CD4-positive, alpha-beta T cell (primary cell): ENCODE data around the gene ANKRD44. TPM values are rescaled to one million over a fixed set of nuclear protein-coding genes. Genes with fewer than 3 reads are reported as not detected.

Source experiments
- ATAC-seq: fragments of 200-7000 bp; cut with Tn5 transposase; one replicate; pipeline ENCODE4 v1.10.0; 2022; ENCODE audit warnings: mild to moderate bottlenecking; ENCODE audit not compliant: poor library complexity
- CTCF ChIA-PET: fragments of 350-600 bp; sonication (Branson Sonifier 250); formaldehyde crosslinking; loops from one replicate; lab custom pipeline; 2021; ENCODE audit warnings: antibody characterized with exemption, inconsistent platforms; lab: Charles Lee
- POLR2A ChIA-PET: fragments of 350-600 bp; sonication (Branson Sonifier 250); formaldehyde crosslinking; loops from one replicate; lab custom pipeline; 2021; ENCODE audit warnings: antibody characterized with exemption, inconsistent platforms; lab: Charles Lee
- DNase-seq, 14 experiments: peaks; one replicate each; pipeline ENCODE4 v3.0.0-alpha.2; 2013 to 2020; ENCODE audit warnings: mixed read lengths in 2 of 14
- H3K27ac ChIP-seq, 2 donors: one replicate each; pipeline versions ENCODE4 v1.5.1 to v1.7.0; 2013; ENCODE audit warnings: low read length in 2 of 2, low read depth in 1 of 2, mild to moderate bottlenecking in 1 of 2
- H3K27me3 ChIP-seq, 2 experiments: 1 replicate in 1 of 2; 2 replicates in 1 of 2; pipeline versions ENCODE4 v1.6.1 to v1.7.0; 2013; ENCODE audit warnings: low read length in 2 of 2, control low read depth in 1 of 2, mild to moderate bottlenecking in 1 of 2, moderate library complexity in 1 of 2; ENCODE audit not compliant: insufficient read depth in 2 of 2, control insufficient read depth in 1 of 2
- H3K36me3 ChIP-seq: one replicate; pipeline ENCODE4 v1.6.1; 2013; ENCODE audit warnings: low read length, control low read depth; ENCODE audit not compliant: insufficient read depth
- H3K4me1 ChIP-seq: one replicate; pipeline ENCODE4 v1.6.1; 2013; ENCODE audit warnings: low read length, control low read depth; ENCODE audit not compliant: insufficient read depth
- H3K4me3 ChIP-seq: one replicate; pipeline ENCODE4 v1.5.1; 2013; ENCODE audit warnings: mild to moderate bottlenecking, low read length, moderate library complexity
- H3K9me3 ChIP-seq, 2 experiments: 1 replicate in 1 of 2; 2 replicates in 1 of 2; pipeline versions ENCODE4 v1.6.1 to v1.7.0; 2013; ENCODE audit warnings: low read length in 2 of 2, mild to moderate bottlenecking in 2 of 2, control low read depth in 1 of 2, moderate library complexity in 1 of 2; ENCODE audit not compliant: control insufficient read depth in 1 of 2, insufficient read depth in 1 of 2
- H3K27ac Mint-ChIP-seq: one replicate; pipeline ENCODE4 v1.8.0; 2020; ENCODE audit warnings: mixed read lengths
- H3K27me3 Mint-ChIP-seq: one replicate; pipeline ENCODE4 v1.8.0; 2021; ENCODE audit warnings: mixed read lengths
- H3K36me3 Mint-ChIP-seq: one replicate; pipeline ENCODE4 v1.8.0; 2021; ENCODE audit warnings: low read depth, mixed read lengths
- H3K4me1 Mint-ChIP-seq: one replicate; pipeline ENCODE4 v1.8.0; 2021; ENCODE audit warnings: low read depth, mixed read lengths
- H3K4me3 Mint-ChIP-seq: one replicate; pipeline ENCODE4 v1.8.0; 2020; ENCODE audit warnings: mild to moderate bottlenecking, mixed read lengths
- H3K9me3 Mint-ChIP-seq: one replicate; pipeline ENCODE4 v1.8.0; 2020; ENCODE audit warnings: mixed read lengths
- intact Hi-C, 2 experiments: fragments of 100-400 bp; cut with DNase I in 1 of 2; cut with micrococcal nuclease in 1 of 2; formaldehyde crosslinking; loops; one replicate each; pipeline versions ENCODE4 v1.15.1 to v1.9.0; 2023 to 2025; cut with DNase I, micrococcal nuclease
- total RNA-seq, 174 experiments: library from RNA in 2 of 174; stranded (reverse) in 2 of 174; gene quantifications; one replicate each; pipeline ENCODE4 v1.2.3 and lab custom pipeline; 2021 to 2026
- TF ChIP-seq, protein P1 (sequence below): fragments of 200-600 bp; IDR thresholded peaks from one replicate; pipeline ENCODE4 v1.8.0; 2022; ENCODE audit warnings: antibody characterized with exemption, mild to moderate bottlenecking

The ANKRD44 gene
- total RNA-seq, 2 experiments from 2014 or later: 170 to 186 TPM

DNA sequence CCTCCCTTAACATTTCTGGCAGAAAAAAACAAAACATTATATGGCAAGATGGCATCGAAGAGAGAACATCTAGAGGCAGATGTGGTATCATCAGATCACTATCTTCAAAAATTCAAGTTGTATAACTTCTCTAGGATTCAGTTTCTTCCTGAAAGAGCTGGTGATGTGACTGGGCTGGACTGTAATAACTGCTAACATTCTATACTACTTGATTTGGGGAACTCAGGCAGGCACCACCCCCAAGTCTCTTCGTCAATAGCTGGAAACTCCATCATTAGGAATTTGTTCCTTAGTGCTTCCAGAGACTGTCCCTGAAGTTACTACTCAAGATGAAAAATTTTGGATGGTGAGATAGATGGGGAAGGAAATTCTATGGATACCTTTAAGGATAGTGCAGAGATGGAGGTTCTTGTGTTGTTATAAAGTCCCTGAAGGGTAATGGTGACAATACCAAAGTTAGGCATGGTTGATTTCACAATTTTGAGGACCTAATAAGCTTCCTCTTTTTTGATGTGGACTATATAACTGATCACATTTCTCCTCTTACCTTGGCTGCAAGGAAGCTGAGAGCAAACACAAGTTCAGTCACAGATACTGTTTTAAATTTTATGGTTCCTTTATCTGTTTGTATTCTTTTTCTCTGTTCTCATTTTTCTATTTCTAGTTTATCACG, 324.9 kb downstream of the ANKRD44 start:
- peaks cover 57% of the 10 kb centered on the region for H3K36me3 Mint-ChIP-seq

DNA sequence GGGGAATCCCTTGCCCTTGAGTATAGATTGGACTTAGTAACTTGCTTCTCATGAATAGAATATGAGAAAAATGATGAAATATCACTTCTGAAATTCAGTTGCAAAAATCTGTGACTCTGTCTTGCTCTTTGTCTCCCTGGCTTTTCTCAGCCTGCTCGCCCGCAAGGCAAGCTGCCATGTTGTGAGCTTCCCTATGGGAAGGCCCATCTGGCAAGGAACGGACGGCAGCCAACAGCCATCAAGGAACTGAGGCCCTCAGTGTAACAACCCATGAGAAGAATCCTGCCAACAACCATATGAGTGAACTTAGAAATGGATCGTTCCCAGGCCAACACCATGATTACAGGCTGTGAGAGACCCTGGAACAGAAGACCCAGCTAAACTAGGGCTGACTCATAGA, 325.7 kb downstream of the ANKRD44 start:
- intact Hi-C loops: no loop called here
- no peaks in the 10 kb centered on the region for H3K9me3 ChIP-seq
- no peaks in the 10 kb centered on the region for H3K27me3 Mint-ChIP-seq
- POLR2A ChIA-PET: no interaction called here
- no peak overlapping the region for H3K4me3 Mint-ChIP-seq
- peaks cover 2% of the 10 kb centered on the region for H3K9me3 Mint-ChIP-seq
- TF ChIP-seq, protein P1, sequence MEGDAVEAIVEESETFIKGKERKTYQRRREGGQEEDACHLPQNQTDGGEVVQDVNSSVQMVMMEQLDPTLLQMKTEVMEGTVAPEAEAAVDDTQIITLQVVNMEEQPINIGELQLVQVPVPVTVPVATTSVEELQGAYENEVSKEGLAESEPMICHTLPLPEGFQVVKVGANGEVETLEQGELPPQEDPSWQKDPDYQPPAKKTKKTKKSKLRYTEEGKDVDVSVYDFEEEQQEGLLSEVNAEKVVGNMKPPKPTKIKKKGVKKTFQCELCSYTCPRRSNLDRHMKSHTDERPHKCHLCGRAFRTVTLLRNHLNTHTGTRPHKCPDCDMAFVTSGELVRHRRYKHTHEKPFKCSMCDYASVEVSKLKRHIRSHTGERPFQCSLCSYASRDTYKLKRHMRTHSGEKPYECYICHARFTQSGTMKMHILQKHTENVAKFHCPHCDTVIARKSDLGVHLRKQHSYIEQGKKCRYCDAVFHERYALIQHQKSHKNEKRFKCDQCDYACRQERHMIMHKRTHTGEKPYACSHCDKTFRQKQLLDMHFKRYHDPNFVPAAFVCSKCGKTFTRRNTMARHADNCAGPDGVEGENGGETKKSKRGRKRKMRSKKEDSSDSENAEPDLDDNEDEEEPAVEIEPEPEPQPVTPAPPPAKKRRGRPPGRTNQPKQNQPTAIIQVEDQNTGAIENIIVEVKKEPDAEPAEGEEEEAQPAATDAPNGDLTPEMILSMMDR: no peak
- no peak overlapping the region for H3K27ac ChIP-seq
- CTCF ChIA-PET: interaction anchor here (0.9 kb wide), 1 partner anchor 8 kb away, joined by 3 read pairs; no protein-coding TSS in a partner anchor
- peaks cover 3% of the 10 kb centered on the region for H3K36me3 ChIP-seq
- peak overlapping the region; percentile 18 for H3K27ac Mint-ChIP-seq
- DNase-seq (no peak), ATAC-seq (no peak)
- H3K4me3 ChIP-seq: no peak overlapping the region
- H3K4me1 ChIP-seq: peaks cover 3% of the 10 kb centered on the region
- H3K4me1 Mint-ChIP-seq: peaks cover 30% of the 10 kb centered on the region
- H3K36me3 Mint-ChIP-seq: peaks cover 50% of the 10 kb centered on the region
- H3K27me3 ChIP-seq: no peaks in the 10 kb centered on the region

More for the DNA sequence above, 324.9 kb downstream of the ANKRD44 start:
- ChIA-PET POLR2A (no interaction called here), CTCF (no interaction called here)
- Mint-ChIP-seq H3K27ac (peak overlapping the region; percentile 18), H3K9me3 (peaks cover 2% of the 10 kb centered on the region), H3K4me1 (peaks cover 37% of the 10 kb centered on the region), H3K4me3 (no peak overlapping the region), H3K27me3 (no peaks in the 10 kb centered on the region)
- H3K36me3 ChIP-seq: peaks cover 9% of the 10 kb centered on the region
- H3K27me3 ChIP-seq: no peaks in the 10 kb centered on the region
- peaks cover 7% of the 10 kb centered on the region for H3K4me1 ChIP-seq
- intact Hi-C loops: no loop called here
- no peak overlapping the region for H3K27ac ChIP-seq
- DNase-seq: peak in 1 of 14 experiments; percentile 19
- no peaks in the 10 kb centered on the region for H3K9me3 ChIP-seq
- TF ChIP-seq, protein P1: no peak
- ATAC-seq: no peak
- H3K4me3 ChIP-seq: no peak overlapping the region

DNA sequence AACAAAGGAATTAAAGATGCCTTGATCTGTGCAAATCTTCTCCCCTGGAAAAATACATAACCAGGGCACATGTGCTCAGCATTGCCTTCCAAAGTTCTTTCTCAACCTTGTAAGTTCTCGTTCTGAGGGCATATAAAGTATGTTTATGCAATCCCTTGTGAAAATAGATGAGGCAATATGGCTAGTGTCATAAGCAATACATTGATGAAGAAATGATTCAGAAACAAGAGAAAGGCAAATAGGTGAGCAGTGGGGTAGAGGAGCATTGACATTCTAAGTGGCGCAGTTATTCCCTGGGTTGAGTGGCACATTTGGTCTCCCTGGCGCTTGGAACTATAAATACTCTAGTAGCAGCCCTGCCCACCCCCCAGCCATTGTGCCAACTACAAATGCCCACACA, 326.6 kb downstream of the ANKRD44 start:
- Histone ChIP-seq H3K9me3 (no peaks in the 10 kb centered on the region), H3K4me3 (no peak overlapping the region), H3K36me3 (peaks cover 3% of the 10 kb centered on the region), H3K27me3 (no peaks in the 10 kb centered on the region), H3K27ac (no peak overlapping the region), H3K4me1 (peaks cover 3% of the 10 kb centered on the region)
- H3K27me3 Mint-ChIP-seq: no peaks in the 10 kb centered on the region
- H3K36me3 Mint-ChIP-seq: peaks cover 40% of the 10 kb centered on the region
- intact Hi-C loops: no loop called here
- ChIA-PET CTCF (interaction anchor here (0.9 kb wide), 1 partner anchor 9 kb away, joined by 3 read pairs; no protein-coding TSS in a partner anchor), POLR2A (no interaction called here)
- DNase-seq: peak in 2 of 14 experiments; percentile 24
- peak overlapping the region; percentile 47 for H3K27ac Mint-ChIP-seq
- peaks cover 2% of the 10 kb centered on the region for H3K9me3 Mint-ChIP-seq
- ATAC-seq: no peak
- TF ChIP-seq, protein P1: no peak
- H3K4me1 Mint-ChIP-seq: peaks cover 20% of the 10 kb centered on the region
- H3K4me3 Mint-ChIP-seq: no peak overlapping the region
